K562 (cell line): Measurements from ENCODE around the gene PDE8B.

Experiments
- CBX1 ChIP-seq: sonication (generic); IDR thresholded peaks from 2 replicates; pipeline ENCODE4 v1.6.1; 2016; ENCODE audit warnings: antibody characterized with exemption, low read depth, mild to moderate bottlenecking
- IRF2 ChIP-seq: sonication (generic); formaldehyde crosslinking; IDR thresholded peaks from 2 replicates; pipeline ENCODE4 v1.8.1; 2022; ENCODE audit warnings: mild to moderate bottlenecking, missing genetic modification reagents
- POLR2AphosphoS5 ChIP-seq: IDR thresholded peaks from 2 replicates; pipeline ENCODE4 v1.6.1; 2011; ENCODE audit warnings: mild to moderate bottlenecking, low read depth, low read length, moderate library complexity; ENCODE audit not compliant: control insufficient read depth, insufficient read depth
- POLR2H ChIP-seq: IDR thresholded peaks from 2 replicates; pipeline ENCODE4 v1.6.1; 2016; ENCODE audit warnings: missing genetic modification characterization, low read depth, mild to moderate bottlenecking, control low read depth, missing compliant biosample characterization, moderate library complexity
- TCF7L2 ChIP-seq: fragments of 150-350 bp; IDR thresholded peaks from 2 replicates; pipeline ENCODE4 v1.6.1; 2016; ENCODE audit warnings: low read depth, mild to moderate bottlenecking, low read length, moderate library complexity
- TRIM28 ChIP-seq: fragments of 450-650 bp; IDR thresholded peaks from 2 replicates; pipeline ENCODE4 v1.6.1; 2017
- ZNF133 ChIP-seq: fragments of 250-450 bp; sonication (Bioruptor Pico); IDR thresholded peaks from 2 replicates; pipeline ENCODE4 v1.4.0; 2020; ENCODE audit warnings: mild to moderate bottlenecking
- ZNF780A ChIP-seq: fragments of 250-450 bp; sonication (Bioruptor Pico); IDR thresholded peaks from 2 replicates; pipeline ENCODE4 v1.5.0; 2021; ENCODE audit warnings: mild to moderate bottlenecking
- TF ChIP-seq, protein P1 (sequence below), 3 experiments: IDR thresholded peaks in 2 of 3; conservative IDR thresholded peaks in 1 of 3; 2 replicates each; pipeline ENCODE4 v1.5.1; 2011 to 2012; ENCODE audit warnings: low read length in 3 of 3, mild to moderate bottlenecking in 3 of 3, control low read depth in 2 of 3, improper control_type of control experiment in 1 of 3, inconsistent platforms in 1 of 3, low read depth in 1 of 3, mixed read lengths in 1 of 3, moderate library complexity in 1 of 3; ENCODE audit not compliant: insufficient read depth in 2 of 3
- TF ChIP-seq, protein P2 (sequence below): sonication (generic); formaldehyde crosslinking; IDR thresholded peaks from 2 replicates; pipeline ENCODE4 v1.5.0; 2020; ENCODE audit warnings: missing genetic modification reagents
- TF ChIP-seq, protein P3 (sequence below), 2 experiments: fragments of 450-650 bp in 1 of 2; sonication (generic) in 1 of 2; formaldehyde crosslinking in 1 of 2; IDR thresholded peaks in 1 of 2; conservative IDR thresholded peaks in 1 of 2; 2 replicates each; pipeline versions ENCODE4 v1.6.1 to v1.8.1; 2016 to 2023; ENCODE audit warnings: mild to moderate bottlenecking in 2 of 2, moderate library complexity in 2 of 2, inconsistent platforms in 1 of 2, missing genetic modification reagents in 1 of 2
- TF ChIP-seq, protein P4 (sequence below): fragments of 250-450 bp; sonication (Bioruptor Pico); IDR thresholded peaks from 2 replicates; pipeline ENCODE4 v1.8.0; 2021; ENCODE audit warnings: mild to moderate bottlenecking, moderate library complexity

DNA sequence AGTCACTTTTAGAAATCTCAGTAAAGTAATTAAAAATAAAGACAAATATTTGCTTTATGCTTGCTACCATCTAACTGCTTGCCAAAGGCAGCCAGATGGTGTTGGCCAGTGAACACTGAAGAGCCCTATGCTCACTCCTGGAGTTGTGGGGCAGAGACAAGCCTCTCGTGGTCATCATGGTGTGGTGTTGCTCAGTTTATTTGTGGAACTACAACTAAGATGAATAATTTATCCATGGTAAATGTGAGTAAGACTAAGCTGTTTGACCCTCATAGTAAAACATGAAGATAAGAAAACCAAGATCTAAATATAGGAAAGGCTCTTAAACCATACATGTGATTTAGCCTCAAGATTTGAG, 100.7 kb downstream of the PDE8B start:
- TF ChIP-seq POLR2H (tag) (no peak), TCF7L2 (no peak), POLR2AphosphoS5 (no peak), ZNF780A (CRISPR knock-in tag) (no peak), TRIM28 (no peak), ZNF133 (CRISPR knock-in tag) (no peak), CBX1 (no peak), IRF2 (no peak)
- TF ChIP-seq, protein P1, sequence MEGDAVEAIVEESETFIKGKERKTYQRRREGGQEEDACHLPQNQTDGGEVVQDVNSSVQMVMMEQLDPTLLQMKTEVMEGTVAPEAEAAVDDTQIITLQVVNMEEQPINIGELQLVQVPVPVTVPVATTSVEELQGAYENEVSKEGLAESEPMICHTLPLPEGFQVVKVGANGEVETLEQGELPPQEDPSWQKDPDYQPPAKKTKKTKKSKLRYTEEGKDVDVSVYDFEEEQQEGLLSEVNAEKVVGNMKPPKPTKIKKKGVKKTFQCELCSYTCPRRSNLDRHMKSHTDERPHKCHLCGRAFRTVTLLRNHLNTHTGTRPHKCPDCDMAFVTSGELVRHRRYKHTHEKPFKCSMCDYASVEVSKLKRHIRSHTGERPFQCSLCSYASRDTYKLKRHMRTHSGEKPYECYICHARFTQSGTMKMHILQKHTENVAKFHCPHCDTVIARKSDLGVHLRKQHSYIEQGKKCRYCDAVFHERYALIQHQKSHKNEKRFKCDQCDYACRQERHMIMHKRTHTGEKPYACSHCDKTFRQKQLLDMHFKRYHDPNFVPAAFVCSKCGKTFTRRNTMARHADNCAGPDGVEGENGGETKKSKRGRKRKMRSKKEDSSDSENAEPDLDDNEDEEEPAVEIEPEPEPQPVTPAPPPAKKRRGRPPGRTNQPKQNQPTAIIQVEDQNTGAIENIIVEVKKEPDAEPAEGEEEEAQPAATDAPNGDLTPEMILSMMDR (IDR thresholded peaks at IDR 0.05 in 2 of 3, conservative IDR thresholded peaks at IDR 0.05 in 1 of 3; ENCODE audit: insufficient read depth in 2 of 3, low read depth in 1 of 3, low read length in 3 of 3) = no peak
- TF ChIP-seq, protein P2, sequence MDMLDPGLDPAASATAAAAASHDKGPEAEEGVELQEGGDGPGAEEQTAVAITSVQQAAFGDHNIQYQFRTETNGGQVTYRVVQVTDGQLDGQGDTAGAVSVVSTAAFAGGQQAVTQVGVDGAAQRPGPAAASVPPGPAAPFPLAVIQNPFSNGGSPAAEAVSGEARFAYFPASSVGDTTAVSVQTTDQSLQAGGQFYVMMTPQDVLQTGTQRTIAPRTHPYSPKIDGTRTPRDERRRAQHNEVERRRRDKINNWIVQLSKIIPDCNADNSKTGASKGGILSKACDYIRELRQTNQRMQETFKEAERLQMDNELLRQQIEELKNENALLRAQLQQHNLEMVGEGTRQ = no peak
- TF ChIP-seq, protein P3, sequence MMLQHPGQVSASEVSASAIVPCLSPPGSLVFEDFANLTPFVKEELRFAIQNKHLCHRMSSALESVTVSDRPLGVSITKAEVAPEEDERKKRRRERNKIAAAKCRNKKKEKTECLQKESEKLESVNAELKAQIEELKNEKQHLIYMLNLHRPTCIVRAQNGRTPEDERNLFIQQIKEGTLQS (IDR thresholded peaks at IDR 0.05) = no peak
- TF ChIP-seq, protein P3 (CRISPR knock-in tag; conservative IDR thresholded peaks at IDR 0.05) = no peak
- TF ChIP-seq, protein P4, sequence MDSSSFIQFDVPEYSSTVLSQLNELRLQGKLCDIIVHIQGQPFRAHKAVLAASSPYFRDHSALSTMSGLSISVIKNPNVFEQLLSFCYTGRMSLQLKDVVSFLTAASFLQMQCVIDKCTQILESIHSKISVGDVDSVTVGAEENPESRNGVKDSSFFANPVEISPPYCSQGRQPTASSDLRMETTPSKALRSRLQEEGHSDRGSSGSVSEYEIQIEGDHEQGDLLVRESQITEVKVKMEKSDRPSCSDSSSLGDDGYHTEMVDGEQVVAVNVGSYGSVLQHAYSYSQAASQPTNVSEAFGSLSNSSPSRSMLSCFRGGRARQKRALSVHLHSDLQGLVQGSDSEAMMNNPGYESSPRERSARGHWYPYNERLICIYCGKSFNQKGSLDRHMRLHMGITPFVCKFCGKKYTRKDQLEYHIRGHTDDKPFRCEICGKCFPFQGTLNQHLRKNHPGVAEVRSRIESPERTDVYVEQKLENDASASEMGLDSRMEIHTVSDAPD (CRISPR knock-in tag) = no peak
